Neural cell (in vitro differentiated cells): ENCODE measurements around the gene NGEF. TPM values are rescaled to one million over a fixed set of nuclear protein-coding genes. Genes with fewer than 3 reads are reported as not detected.

Source experiments
- H2AFZ ChIP-seq: fragments of 200-600, 300-800 bp; sonication (generic), shearing (Covaris generic); 2 replicates; pipeline ENCODE4 v1.6.0; 2014; ENCODE audit warnings: low read depth, mild to moderate bottlenecking, antibody characterized with exemption, low read length, moderate library complexity
- H3F3A ChIP-seq: fragments of 200-600 bp; shearing (Covaris generic); 2 replicates; pipeline ENCODE4 v1.6.1; 2016; ENCODE audit warnings: mild to moderate bottlenecking, moderate library complexity, mixed read lengths, antibody characterized with exemption, low read length; ENCODE audit not compliant: insufficient read depth, poor library complexity, severe bottlenecking
- H3K27ac ChIP-seq: fragments of 200-600, 300-800 bp; sonication (generic), shearing (Covaris generic); 2 replicates; pipeline ENCODE4 v1.5.1; 2014; ENCODE audit warnings: mild to moderate bottlenecking, low read length, moderate library complexity
- H3K27me3 ChIP-seq: fragments of 300-800, 200-600 bp; sonication (generic), shearing (Covaris generic); 2 replicates; pipeline ENCODE4 v1.6.0; 2014; ENCODE audit warnings: mild to moderate bottlenecking, low read depth, low read length, moderate library complexity; ENCODE audit not compliant: insufficient read depth
- H3K36me3 ChIP-seq: fragments of 300-800, 200-600 bp; sonication (generic), shearing (Covaris generic); 2 replicates; pipeline ENCODE4 v1.5.1; 2014; ENCODE audit warnings: mild to moderate bottlenecking, antibody characterized with exemption, low read length, moderate library complexity; ENCODE audit not compliant: insufficient read depth
- H3K4me2 ChIP-seq: fragments of 300-800, 200-600 bp; sonication (generic), shearing (Covaris generic); 2 replicates; pipeline ENCODE4 v1.6.0; 2014; ENCODE audit warnings: mild to moderate bottlenecking, low read length
- H3K4me3 ChIP-seq: fragments of 300-800, 200-600 bp; sonication (generic), shearing (Covaris generic); 2 replicates; pipeline ENCODE4 v1.5.1; 2014; ENCODE audit warnings: mild to moderate bottlenecking, low read length, moderate library complexity
- H3K79me2 ChIP-seq: fragments of 200-600 bp; shearing (Covaris generic); replicated peaks from 2 replicates; pipeline ENCODE4 v1.6.0; 2014; ENCODE audit warnings: mild to moderate bottlenecking, low read length, moderate library complexity; ENCODE audit not compliant: insufficient read depth
- H3K9ac ChIP-seq: fragments of 300-800, 200-600 bp; sonication (generic), shearing (Covaris generic); 2 replicates; pipeline ENCODE4 v1.6.1; 2016; ENCODE audit warnings: mild to moderate bottlenecking, low read length, mixed read lengths
- H3K9me2 ChIP-seq: fragments of 200-600 bp; shearing (Covaris generic); 2 replicates; pipeline ENCODE4 v1.6.1; 2016; ENCODE audit warnings: mild to moderate bottlenecking, low read length, mixed read lengths; ENCODE audit not compliant: insufficient read depth
- H3K9me3 ChIP-seq: fragments of 200-600, 300-800 bp; sonication (generic), shearing (Covaris generic); 2 replicates; pipeline ENCODE4 v1.6.1; 2016; ENCODE audit warnings: mild to moderate bottlenecking, mixed run types, low read length, moderate library complexity, mixed read lengths
- H4K20me1 ChIP-seq: fragments of 200-600 bp; shearing (Covaris generic); 2 replicates; pipeline ENCODE4 v1.6.1; 2016; ENCODE audit warnings: mild to moderate bottlenecking, mixed run types; ENCODE audit not compliant: insufficient read depth
- EP300 ChIP-seq: fragments of 450-650 bp; conservative IDR thresholded peaks from 2 replicates; pipeline ENCODE4 v1.6.1; 2014; ENCODE audit warnings: antibody characterized with exemption, mild to moderate bottlenecking, moderate library complexity; ENCODE audit not compliant: poor library complexity, severe bottlenecking
- EZH2 ChIP-seq: fragments of 200-600, 300-800 bp; shearing (Covaris generic), sonication (generic); IDR thresholded peaks from 2 replicates; pipeline ENCODE4 v1.6.1; 2014; ENCODE audit warnings: antibody characterized with exemption, low read length, borderline replicate concordance, mild to moderate bottlenecking; ENCODE audit not compliant: insufficient read depth, poor library complexity, severe bottlenecking
- MXI1 ChIP-seq: fragments of 450-650 bp; conservative IDR thresholded peaks from 2 replicates; pipeline ENCODE4 v1.6.1; 2014; ENCODE audit warnings: antibody characterized with exemption, mild to moderate bottlenecking; ENCODE audit not compliant: poor library complexity, severe bottlenecking
- POLR2AphosphoS5 ChIP-seq: IDR thresholded peaks from 2 replicates; pipeline ENCODE4 v1.6.1; 2012
- RAD21 ChIP-seq: fragments of 450-650 bp; conservative IDR thresholded peaks from 2 replicates; pipeline ENCODE4 v1.6.1; 2014; ENCODE audit warnings: antibody characterized with exemption, mild to moderate bottlenecking, moderate library complexity
- SMC3 ChIP-seq: fragments of 450-650 bp; conservative IDR thresholded peaks from 2 replicates; pipeline ENCODE4 v1.6.1; 2014; ENCODE audit warnings: antibody characterized with exemption, mild to moderate bottlenecking, moderate library complexity; ENCODE audit not compliant: poor library complexity
- TAF1 ChIP-seq: IDR thresholded peaks from 2 replicates; pipeline ENCODE4 v1.6.1; 2012; ENCODE audit warnings: low read depth
- polyA plus RNA-seq: library from polyadenylated mRNA; depleted of rRNA; stranded (reverse); fragments of >200 nt; gene quantifications from 2 replicates; pipeline ENCODE4 v1.2.3, GENCODE V29; 2014
- TF ChIP-seq, protein P1 (sequence below): fragments of 450-650 bp; IDR thresholded peaks from 2 replicates; pipeline ENCODE4 v1.5.1; 2014; ENCODE audit warnings: antibody characterized with exemption, mild to moderate bottlenecking, moderate library complexity; ENCODE audit not compliant: poor library complexity, severe bottlenecking
- TF ChIP-seq, protein P2 (sequence below): IDR thresholded peaks from 2 replicates; pipeline ENCODE4 v1.6.1; 2012; ENCODE audit warnings: borderline replicate concordance

Gene NGEF
- polyA plus RNA-seq, 1 donor from 2014 or later, result 5.2 TPM

DNA sequence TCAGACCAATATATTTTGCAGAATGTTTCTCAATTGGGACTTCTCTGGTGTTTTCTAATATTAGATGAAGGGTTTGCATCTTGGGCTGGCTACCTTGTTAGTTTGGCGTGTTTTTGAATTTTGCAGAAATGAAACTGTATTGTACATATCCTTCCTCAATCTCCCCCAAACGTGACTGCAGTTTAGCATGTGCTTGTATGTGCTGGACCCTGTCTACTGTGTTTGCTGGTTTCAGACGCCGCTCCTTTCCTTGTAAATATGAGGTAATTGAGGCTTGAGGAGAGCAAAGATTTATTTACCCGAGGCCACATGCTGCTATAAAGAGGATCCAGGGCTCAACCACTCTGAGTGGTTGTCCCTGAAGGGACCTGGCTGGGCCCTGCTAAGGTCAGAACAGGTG lies 57.2 kb downstream of the NGEF start:
- Histone ChIP-seq H3K4me2 (no peak overlapping the region), H3K27ac (no peak overlapping the region), H3K36me3 (no peaks in the 10 kb centered on the region), H3K9me2 (no peaks in the 10 kb centered on the region), H2AFZ (no peak overlapping the region), H3K79me2 (no peaks in the 10 kb centered on the region), H3K9ac (no peak overlapping the region), H3F3A (no peaks in the 10 kb centered on the region), H3K27me3 (no peaks in the 10 kb centered on the region), H3K4me3 (no peak overlapping the region), H3K9me3 (no peaks in the 10 kb centered on the region), H4K20me1 (no peaks in the 10 kb centered on the region)
- TF ChIP-seq, protein P1, sequence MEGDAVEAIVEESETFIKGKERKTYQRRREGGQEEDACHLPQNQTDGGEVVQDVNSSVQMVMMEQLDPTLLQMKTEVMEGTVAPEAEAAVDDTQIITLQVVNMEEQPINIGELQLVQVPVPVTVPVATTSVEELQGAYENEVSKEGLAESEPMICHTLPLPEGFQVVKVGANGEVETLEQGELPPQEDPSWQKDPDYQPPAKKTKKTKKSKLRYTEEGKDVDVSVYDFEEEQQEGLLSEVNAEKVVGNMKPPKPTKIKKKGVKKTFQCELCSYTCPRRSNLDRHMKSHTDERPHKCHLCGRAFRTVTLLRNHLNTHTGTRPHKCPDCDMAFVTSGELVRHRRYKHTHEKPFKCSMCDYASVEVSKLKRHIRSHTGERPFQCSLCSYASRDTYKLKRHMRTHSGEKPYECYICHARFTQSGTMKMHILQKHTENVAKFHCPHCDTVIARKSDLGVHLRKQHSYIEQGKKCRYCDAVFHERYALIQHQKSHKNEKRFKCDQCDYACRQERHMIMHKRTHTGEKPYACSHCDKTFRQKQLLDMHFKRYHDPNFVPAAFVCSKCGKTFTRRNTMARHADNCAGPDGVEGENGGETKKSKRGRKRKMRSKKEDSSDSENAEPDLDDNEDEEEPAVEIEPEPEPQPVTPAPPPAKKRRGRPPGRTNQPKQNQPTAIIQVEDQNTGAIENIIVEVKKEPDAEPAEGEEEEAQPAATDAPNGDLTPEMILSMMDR, result no peak
- TF ChIP-seq POLR2AphosphoS5 (no peak), TAF1 (no peak), MXI1 (no peak), EP300 (no peak), RAD21 (no peak), EZH2 (no peak), SMC3 (no peak)
- TF ChIP-seq, protein P2, sequence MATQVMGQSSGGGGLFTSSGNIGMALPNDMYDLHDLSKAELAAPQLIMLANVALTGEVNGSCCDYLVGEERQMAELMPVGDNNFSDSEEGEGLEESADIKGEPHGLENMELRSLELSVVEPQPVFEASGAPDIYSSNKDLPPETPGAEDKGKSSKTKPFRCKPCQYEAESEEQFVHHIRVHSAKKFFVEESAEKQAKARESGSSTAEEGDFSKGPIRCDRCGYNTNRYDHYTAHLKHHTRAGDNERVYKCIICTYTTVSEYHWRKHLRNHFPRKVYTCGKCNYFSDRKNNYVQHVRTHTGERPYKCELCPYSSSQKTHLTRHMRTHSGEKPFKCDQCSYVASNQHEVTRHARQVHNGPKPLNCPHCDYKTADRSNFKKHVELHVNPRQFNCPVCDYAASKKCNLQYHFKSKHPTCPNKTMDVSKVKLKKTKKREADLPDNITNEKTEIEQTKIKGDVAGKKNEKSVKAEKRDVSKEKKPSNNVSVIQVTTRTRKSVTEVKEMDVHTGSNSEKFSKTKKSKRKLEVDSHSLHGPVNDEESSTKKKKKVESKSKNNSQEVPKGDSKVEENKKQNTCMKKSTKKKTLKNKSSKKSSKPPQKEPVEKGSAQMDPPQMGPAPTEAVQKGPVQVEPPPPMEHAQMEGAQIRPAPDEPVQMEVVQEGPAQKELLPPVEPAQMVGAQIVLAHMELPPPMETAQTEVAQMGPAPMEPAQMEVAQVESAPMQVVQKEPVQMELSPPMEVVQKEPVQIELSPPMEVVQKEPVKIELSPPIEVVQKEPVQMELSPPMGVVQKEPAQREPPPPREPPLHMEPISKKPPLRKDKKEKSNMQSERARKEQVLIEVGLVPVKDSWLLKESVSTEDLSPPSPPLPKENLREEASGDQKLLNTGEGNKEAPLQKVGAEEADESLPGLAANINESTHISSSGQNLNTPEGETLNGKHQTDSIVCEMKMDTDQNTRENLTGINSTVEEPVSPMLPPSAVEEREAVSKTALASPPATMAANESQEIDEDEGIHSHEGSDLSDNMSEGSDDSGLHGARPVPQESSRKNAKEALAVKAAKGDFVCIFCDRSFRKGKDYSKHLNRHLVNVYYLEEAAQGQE, result no peak

DNA sequence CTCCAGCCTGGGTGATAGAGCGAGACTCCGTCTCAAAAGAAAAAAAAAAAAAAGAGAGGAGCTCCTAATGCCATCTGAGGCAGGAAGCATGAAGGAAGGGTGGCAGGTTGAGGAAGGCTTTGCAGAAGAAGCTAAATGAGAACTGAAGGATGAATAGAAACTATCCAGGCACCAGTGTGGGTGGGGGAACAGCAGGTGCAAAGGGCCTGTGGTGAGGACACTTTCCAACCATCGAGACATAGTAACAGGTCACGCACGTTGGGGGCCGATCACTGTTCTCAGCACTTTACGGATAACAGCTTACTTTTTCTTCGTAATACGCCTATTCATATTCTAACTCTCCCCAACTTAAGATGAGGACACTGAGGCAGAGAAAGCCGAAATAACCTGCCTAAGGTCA lies 58.4 kb downstream of the NGEF start:
- no peaks in the 10 kb centered on the region for H4K20me1 ChIP-seq
- no peak overlapping the region for H3K4me2 ChIP-seq
- TF ChIP-seq, protein P1, result no peak
- TF ChIP-seq POLR2AphosphoS5 (no peak), RAD21 (no peak), TAF1 (no peak), SMC3 (no peak), EZH2 (no peak), EP300 (no peak), MXI1 (no peak)
- TF ChIP-seq, protein P2, result no peak
- no peaks in the 10 kb centered on the region for H3F3A ChIP-seq
- H3K27ac ChIP-seq, result no peak overlapping the region
- H3K9me3 ChIP-seq, result no peaks in the 10 kb centered on the region
- H3K4me3 ChIP-seq, result no peak overlapping the region
- no peaks in the 10 kb centered on the region for H3K36me3 ChIP-seq
- H3K79me2 ChIP-seq, result no peaks in the 10 kb centered on the region
- no peak overlapping the region for H2AFZ ChIP-seq
- no peak overlapping the region for H3K9ac ChIP-seq
- H3K9me2 ChIP-seq, result no peaks in the 10 kb centered on the region
- H3K27me3 ChIP-seq, result no peaks in the 10 kb centered on the region
